Stomach (tissue), 4 donors: ENCODE measurements around the gene PRKCB.

ENCODE experiments used
- CTCF ChIP-seq, 7 experiments: fragments of 450-650 bp in 4 of 7; fragments of 200-600 bp in 3 of 7; sonication (generic) in 3 of 7; IDR thresholded peaks; one replicate each; pipeline ENCODE4 v1.5.1; 2016 to 2019; ENCODE audit warnings: antibody characterized with exemption in 7 of 7, control low read depth in 2 of 7, mild to moderate bottlenecking in 1 of 7
- EP300 ChIP-seq: sonication (generic); formaldehyde crosslinking; IDR thresholded peaks from one replicate; pipeline ENCODE4 v1.6.1; 2017; ENCODE audit warnings: antibody characterized with exemption
- POLR2A ChIP-seq, 4 donors: fragments of 450-650 bp; IDR thresholded peaks; one replicate each; pipeline ENCODE4 v1.6.1; 2016; ENCODE audit warnings: antibody characterized with exemption in 4 of 4, control low read depth in 2 of 4, mild to moderate bottlenecking in 1 of 4, moderate library complexity in 1 of 4

GRCh38 chr16:23941025-23941424 is 105.2 kb downstream of the PRKCB start:
- TF ChIP-seq POLR2A (IDR thresholded peaks at IDR 0.05) (no peak), CTCF (IDR thresholded peaks at IDR 0.05) (no peak), EP300 (no peak)
